Stomach (tissue), 9 donors: ENCODE results near the gene MCRIP1. TPM values are rescaled to one million over a fixed set of nuclear protein-coding genes. Genes with fewer than 3 reads are reported as not detected.

Experiments used
- DNase-seq, 2 donors: peaks; one replicate each; pipeline versions ENCODE4 v3.0.0 to v3.0.0-alpha.2; 2013 to 2019
- H3K27ac ChIP-seq, 5 donors: fragments of 200-600 bp in 4 of 5; sonication (generic) in 4 of 5; one replicate each; pipeline ENCODE4 v1.5.1; 2013 to 2019; ENCODE audit warnings: mild to moderate bottlenecking in 1 of 5, moderate library complexity in 1 of 5
- H3K27me3 ChIP-seq, 3 donors: fragments of 200-600 bp; sonication (generic); one replicate each; pipeline ENCODE4 v1.5.1; 2017 to 2019; ENCODE audit warnings: mixed run types in 1 of 3
- H3K36me3 ChIP-seq, 4 donors: fragments of 200-600 bp; sonication (generic); 1 replicate in 3 of 4; 2 replicates in 1 of 4; pipeline ENCODE4 v1.5.1; 2016 to 2019
- H3K4me1 ChIP-seq, 4 donors: fragments of 200-600 bp; sonication (generic); one replicate each; pipeline ENCODE4 v1.5.1; 2016 to 2019
- H3K4me3 ChIP-seq, 4 donors: fragments of 200-600 bp; sonication (generic) in 3 of 4; one replicate each; pipeline ENCODE4 v1.5.1; 2016 to 2019; ENCODE audit warnings: mild to moderate bottlenecking in 1 of 4
- H3K9me3 ChIP-seq, 4 donors: fragments of 200-600 bp; sonication (generic); one replicate each; pipeline ENCODE4 v1.5.1; 2016 to 2019
- EP300 ChIP-seq: sonication (generic); formaldehyde crosslinking; IDR thresholded peaks from one replicate; pipeline ENCODE4 v1.6.1; 2017; ENCODE audit warnings: antibody characterized with exemption
- POLR2A ChIP-seq, 4 donors: fragments of 450-650 bp; IDR thresholded peaks; one replicate each; pipeline ENCODE4 v1.6.1; 2016; ENCODE audit warnings: antibody characterized with exemption in 4 of 4, control low read depth in 2 of 4, mild to moderate bottlenecking in 1 of 4, moderate library complexity in 1 of 4
- POLR2AphosphoS5 ChIP-seq, 3 donors: sonication (generic); formaldehyde crosslinking; IDR thresholded peaks; one replicate each; pipeline ENCODE4 v1.6.1; 2016; ENCODE audit warnings: antibody characterized with exemption in 3 of 3
- WGBS, 5 donors: extraction: QIAGEN DNeasy Blood & Tissue Kit in 3 of 5; methylation state at CpG; one replicate each; pipeline versions ENCODE4 v1.1.5 to v1.1.7; 2013 to 2018; 5-methylcytosine and 5-hydroxymethylcytosine counted together
- intact Hi-C: fragments of 100-400 bp; cut with DNase I; formaldehyde crosslinking; loops from one replicate; pipeline ENCODE4 v1.15.1; 2023; ENCODE audit warnings: low total_unique reads
- polyA plus RNA-seq, 3 donors: library from polyadenylated mRNA; stranded (reverse); fragments of 200-250 nt; gene quantifications; one replicate each; pipeline ENCODE4 v1.2.3, GENCODE V29; 2013
- total RNA-seq, 5 donors: library from RNA; depleted of rRNA; stranded (reverse); fragments of >200 nt; gene quantifications; one replicate each; pipeline versions ENCODE4 v1.1.0 to v1.2.3, GENCODE V29; 2014 to 2016
- TF ChIP-seq, protein P1 (sequence below), 7 experiments: fragments of 450-650 bp in 4 of 7; fragments of 200-600 bp in 3 of 7; sonication (generic) in 3 of 7; IDR thresholded peaks; one replicate each; pipeline ENCODE4 v1.5.1; 2016 to 2019; ENCODE audit warnings: antibody characterized with exemption in 7 of 7, control low read depth in 2 of 7, mild to moderate bottlenecking in 1 of 7
- donor health status: healthy with polysubstance abuse.
- donor health status: Bipolar disorder and iron deficiency.
- donor health status: healthy.

Gene MCRIP1
- total and polyA plus RNA-seq, 8 donors: 23.7 to 150 (median 95.9) TPM

DNA sequence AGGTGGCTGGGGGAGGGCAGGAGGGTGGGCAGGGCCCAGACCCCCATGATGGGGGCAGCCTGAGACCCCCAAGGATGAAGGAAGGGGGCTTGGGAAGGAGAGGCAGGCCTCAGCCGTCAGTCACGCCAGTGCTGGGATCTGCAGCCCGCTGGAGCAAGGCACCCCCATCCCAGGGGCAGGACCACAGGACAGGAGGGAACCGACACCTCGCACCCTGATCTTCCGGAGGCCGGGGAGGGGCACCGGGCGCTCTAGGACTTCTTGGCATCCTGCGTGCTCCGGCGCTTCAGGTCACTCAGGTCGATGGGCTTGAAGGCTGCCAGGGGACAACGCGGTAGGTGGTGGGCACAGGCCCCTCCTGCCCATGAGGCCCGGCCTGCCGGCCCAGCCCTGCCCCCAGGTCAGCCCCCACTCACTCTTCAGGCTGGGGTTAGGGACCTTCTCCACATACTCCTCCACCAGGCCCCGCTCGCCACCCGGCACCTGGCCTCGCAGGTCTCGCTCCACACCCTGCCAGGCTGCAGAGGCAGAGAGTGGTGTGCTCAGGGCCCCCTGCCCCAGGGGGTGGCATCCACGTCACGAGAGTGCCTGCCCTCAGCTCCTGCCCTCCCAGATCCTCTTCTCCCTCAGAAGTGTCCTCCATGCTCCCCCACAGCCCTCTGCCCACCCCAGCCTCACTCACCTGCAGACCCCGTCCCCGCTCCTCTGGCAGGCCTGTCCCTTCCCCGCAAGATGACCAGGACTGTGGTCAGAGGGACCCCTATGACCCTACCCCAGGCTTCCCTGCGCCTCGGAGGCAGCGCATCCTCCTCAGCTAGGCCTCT is 9.9 kb downstream of the MCRIP1 start:
- Histone ChIP-seq H3K27ac (peak overlapping the region in 4 of 5 donors; percentile 79 to 93 (median 88)), H3K9me3 (no peaks in the 10 kb centered on the region), H3K4me1 (peaks cover 16 to 36% (median 21%) of the 10 kb centered on the region in 4 donors), H3K27me3 (peaks cover 0 to 10% (median 0%) of the 10 kb centered on the region in 3 donors), H3K36me3 (peaks cover 0 to 28% (median 26%) of the 10 kb centered on the region in 4 donors), H3K4me3 (no peak overlapping the region)
- no peak for DNase-seq
- 94 to 97% (median 95%) methylated on average over 24 to 30 of the region's 30 CpGs for WGBS, 5 donors
- TF ChIP-seq, protein P1, sequence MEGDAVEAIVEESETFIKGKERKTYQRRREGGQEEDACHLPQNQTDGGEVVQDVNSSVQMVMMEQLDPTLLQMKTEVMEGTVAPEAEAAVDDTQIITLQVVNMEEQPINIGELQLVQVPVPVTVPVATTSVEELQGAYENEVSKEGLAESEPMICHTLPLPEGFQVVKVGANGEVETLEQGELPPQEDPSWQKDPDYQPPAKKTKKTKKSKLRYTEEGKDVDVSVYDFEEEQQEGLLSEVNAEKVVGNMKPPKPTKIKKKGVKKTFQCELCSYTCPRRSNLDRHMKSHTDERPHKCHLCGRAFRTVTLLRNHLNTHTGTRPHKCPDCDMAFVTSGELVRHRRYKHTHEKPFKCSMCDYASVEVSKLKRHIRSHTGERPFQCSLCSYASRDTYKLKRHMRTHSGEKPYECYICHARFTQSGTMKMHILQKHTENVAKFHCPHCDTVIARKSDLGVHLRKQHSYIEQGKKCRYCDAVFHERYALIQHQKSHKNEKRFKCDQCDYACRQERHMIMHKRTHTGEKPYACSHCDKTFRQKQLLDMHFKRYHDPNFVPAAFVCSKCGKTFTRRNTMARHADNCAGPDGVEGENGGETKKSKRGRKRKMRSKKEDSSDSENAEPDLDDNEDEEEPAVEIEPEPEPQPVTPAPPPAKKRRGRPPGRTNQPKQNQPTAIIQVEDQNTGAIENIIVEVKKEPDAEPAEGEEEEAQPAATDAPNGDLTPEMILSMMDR (IDR thresholded peaks at IDR 0.05): no peak
- TF ChIP-seq POLR2A (IDR thresholded peaks at IDR 0.05) (no peak), EP300 (no peak), POLR2AphosphoS5 (IDR thresholded peaks at IDR 0.05) (no peak)
- intact Hi-C loops: no loop called here

GRCh38 chr17:81822312-81822637 is 10.8 kb downstream of the MCRIP1 start:
- Histone ChIP-seq H3K36me3 (peaks cover 0 to 28% (median 26%) of the 10 kb centered on the region in 4 donors), H3K9me3 (no peaks in the 10 kb centered on the region), H3K4me1 (peaks cover 16 to 31% (median 20%) of the 10 kb centered on the region in 4 donors), H3K27me3 (peaks cover 0 to 17% (median 0%) of the 10 kb centered on the region in 3 donors), H3K27ac (peak overlapping the region; percentile 76 to 93 (median 87)), H3K4me3 (no peak overlapping the region)
- no peak for DNase-seq
- WGBS, 5 donors: 64 to 83% (median 74%) methylated on average over 4 to 8 of the region's 8 CpGs
- intact Hi-C loops: no loop called here
- no peak for TF ChIP-seq POLR2AphosphoS5 (IDR thresholded peaks at IDR 0.05)
- no peak for TF ChIP-seq POLR2A (IDR thresholded peaks at IDR 0.05)
- TF ChIP-seq EP300: no peak
- TF ChIP-seq, protein P1 (IDR thresholded peaks at IDR 0.05): no peak

DNA sequence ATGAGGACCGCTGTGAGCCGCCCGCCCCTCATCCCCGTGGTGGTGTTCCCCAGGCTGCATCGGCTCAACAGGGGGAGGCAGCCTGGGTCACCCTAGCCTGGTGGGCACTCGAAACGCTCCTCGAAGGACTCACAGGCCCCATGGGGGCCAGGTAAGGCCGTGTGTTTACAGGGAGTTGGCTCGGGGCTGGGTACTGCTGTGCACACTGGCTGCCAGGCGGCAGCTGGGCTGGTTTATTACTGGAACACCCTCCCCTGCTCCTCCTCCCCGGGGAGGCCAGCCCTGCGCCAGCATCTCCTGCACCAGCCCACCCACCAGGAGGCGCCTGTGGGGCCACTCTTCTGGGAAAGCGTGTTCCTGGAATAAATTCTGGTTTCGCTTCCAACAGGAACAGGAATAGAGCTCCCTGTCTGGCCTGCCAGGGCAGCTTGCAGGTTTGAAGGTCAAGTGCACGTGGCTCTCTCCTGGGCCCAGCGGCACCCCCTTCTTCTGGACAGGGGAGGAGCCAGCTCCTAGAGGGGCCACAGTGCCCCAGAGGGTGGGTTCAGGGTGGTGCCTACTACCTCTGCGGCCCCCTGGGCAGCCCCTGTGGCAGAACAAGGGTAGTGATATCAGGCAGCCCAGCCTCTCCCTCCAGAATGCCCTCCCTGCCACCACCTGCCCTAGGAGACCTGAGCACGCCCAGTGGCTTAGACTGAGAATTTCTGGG is 11.3 kb downstream of the MCRIP1 start:
- H3K36me3 ChIP-seq: peaks cover 0 to 28% (median 26%) of the 10 kb centered on the region in 4 donors
- 9 to 30% (median 28%) methylated on average over 7 to 20 of the region's 20 CpGs for WGBS, 5 donors
- intact Hi-C loops: no loop called here
- DNase-seq: peak; percentile 93 to 96
- peaks cover 16 to 31% (median 20%) of the 10 kb centered on the region in 4 donors for H3K4me1 ChIP-seq
- TF ChIP-seq EP300 (peak; percentile 21), POLR2AphosphoS5 (IDR thresholded peaks at IDR 0.05) (peak; percentile 64 to 90 (median 67)), POLR2A (IDR thresholded peaks at IDR 0.05) (no peak)
- TF ChIP-seq, protein P1 (IDR thresholded peaks at IDR 0.05): peak in 5 of 7 experiments; percentile 61 to 90 (median 67)
- H3K9me3 ChIP-seq: no peaks in the 10 kb centered on the region
- peak overlapping the region; percentile 76 to 93 (median 87) for H3K27ac ChIP-seq
- H3K27me3 ChIP-seq: peaks cover 0 to 20% (median 0%) of the 10 kb centered on the region in 3 donors
- H3K4me3 ChIP-seq: no peak overlapping the region

DNA sequence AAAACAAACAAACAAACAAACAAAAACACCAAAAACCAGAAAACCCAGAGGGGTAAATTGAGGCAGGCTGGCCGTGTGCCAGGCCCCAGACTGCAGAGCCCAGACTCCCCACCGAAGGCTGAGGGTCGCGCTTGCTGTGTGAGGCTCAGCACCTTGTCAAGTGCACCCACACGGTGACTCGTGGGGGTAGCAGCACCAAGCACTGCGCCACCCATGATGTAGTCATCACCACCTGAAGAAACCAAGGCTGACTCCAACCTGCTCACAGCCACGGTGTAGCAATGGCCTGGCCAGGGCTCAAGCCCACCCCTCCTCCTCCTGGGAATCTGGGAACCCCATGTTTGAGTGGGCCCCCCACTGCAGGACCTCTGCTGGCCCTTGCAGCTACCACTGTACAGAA is 11.9 kb downstream of the MCRIP1 start:
- H3K27ac ChIP-seq: peak overlapping the region; percentile 76 to 93 (median 87)

More for the DNA sequence above, 11.9 kb downstream of the MCRIP1 start:
- intact Hi-C loops: no loop called here
- TF ChIP-seq, protein P1 (IDR thresholded peaks at IDR 0.05): no peak
- H3K4me1 ChIP-seq: peaks cover 16 to 32% (median 20%) of the 10 kb centered on the region in 4 donors
- H3K9me3 ChIP-seq: no peaks in the 10 kb centered on the region
- peaks cover 0 to 28% (median 26%) of the 10 kb centered on the region in 4 donors for H3K36me3 ChIP-seq
- DNase-seq: no peak
- H3K4me3 ChIP-seq: no peak overlapping the region
- H3K27me3 ChIP-seq: peaks cover 0 to 20% (median 0%) of the 10 kb centered on the region in 3 donors
- WGBS, 5 donors: 68 to 84% (median 79%) methylated on average over 6 to 8 of the region's 8 CpGs
